Measurements from ENCODE around the gene UNC80. TPM values are rescaled to one million over a fixed set of nuclear protein-coding genes. Genes with fewer than 3 reads are reported as not detected.

UNC80 gene
- polyA plus RNA-seq, 1 donor (not counting 4 experiments of a cell fraction or from before 2014, with no cell fraction given): 0.13 TPM

DNA sequence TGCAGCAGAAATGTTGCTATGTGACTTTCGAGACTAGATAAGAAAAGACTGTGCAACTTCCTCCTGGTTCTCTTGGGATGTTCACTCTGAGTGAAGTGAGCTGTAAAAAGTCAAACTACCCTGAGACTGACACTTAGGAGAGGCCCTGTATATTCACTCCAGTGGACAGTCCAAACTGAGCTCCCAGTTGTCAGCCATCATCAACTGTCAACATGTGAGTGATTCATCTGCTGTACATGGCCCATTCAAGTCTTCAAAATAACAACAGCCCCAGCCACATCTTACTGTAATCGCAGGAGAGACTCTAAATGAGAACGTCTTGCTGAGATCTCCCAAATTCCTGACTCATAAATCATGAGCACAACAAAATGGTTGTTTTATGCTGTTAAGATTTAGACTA lies 8.5 kb upstream of the UNC80 start:
- no peak overlapping the region for H3K4me3 ChIP-seq (ENCODE audit: control insufficient read depth in 2 of 3, extremely low read depth in 1 of 3, insufficient read depth in 2 of 3, low read depth in 1 of 3, low read length in 3 of 3)
- no peaks in the 10 kb centered on the region for H4K20me1 ChIP-seq (ENCODE audit: control insufficient read depth, extremely low read depth, insufficient read depth, low read length)
- no peak for TF ChIP-seq EZH2 (IDR thresholded peaks at IDR 0.05; ENCODE audit: low read length)
- TF ChIP-seq, protein P1, sequence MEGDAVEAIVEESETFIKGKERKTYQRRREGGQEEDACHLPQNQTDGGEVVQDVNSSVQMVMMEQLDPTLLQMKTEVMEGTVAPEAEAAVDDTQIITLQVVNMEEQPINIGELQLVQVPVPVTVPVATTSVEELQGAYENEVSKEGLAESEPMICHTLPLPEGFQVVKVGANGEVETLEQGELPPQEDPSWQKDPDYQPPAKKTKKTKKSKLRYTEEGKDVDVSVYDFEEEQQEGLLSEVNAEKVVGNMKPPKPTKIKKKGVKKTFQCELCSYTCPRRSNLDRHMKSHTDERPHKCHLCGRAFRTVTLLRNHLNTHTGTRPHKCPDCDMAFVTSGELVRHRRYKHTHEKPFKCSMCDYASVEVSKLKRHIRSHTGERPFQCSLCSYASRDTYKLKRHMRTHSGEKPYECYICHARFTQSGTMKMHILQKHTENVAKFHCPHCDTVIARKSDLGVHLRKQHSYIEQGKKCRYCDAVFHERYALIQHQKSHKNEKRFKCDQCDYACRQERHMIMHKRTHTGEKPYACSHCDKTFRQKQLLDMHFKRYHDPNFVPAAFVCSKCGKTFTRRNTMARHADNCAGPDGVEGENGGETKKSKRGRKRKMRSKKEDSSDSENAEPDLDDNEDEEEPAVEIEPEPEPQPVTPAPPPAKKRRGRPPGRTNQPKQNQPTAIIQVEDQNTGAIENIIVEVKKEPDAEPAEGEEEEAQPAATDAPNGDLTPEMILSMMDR (optimal IDR thresholded peaks at IDR 0.05 in 1 of 3, IDR thresholded peaks at IDR 0.05 in 1 of 3, conservative IDR thresholded peaks at IDR 0.05 in 1 of 3; ENCODE audit: extremely low read depth in 1 of 3, insufficient read depth in 2 of 3, low read length in 3 of 3): no peak
- no peaks in the 10 kb centered on the region for H3K79me2 ChIP-seq (ENCODE audit: control insufficient read depth, insufficient read depth, low read length)
- no peaks in the 10 kb centered on the region for H3K9me3 ChIP-seq (ENCODE audit: control insufficient read depth, low read depth, low read length)
- no peak overlapping the region for H2AFZ ChIP-seq (ENCODE audit: control insufficient read depth, low read length)
- DNase-seq (ENCODE audit: low read depth, low spot score) (no peak), FAIRE-seq (no peak)
- H3K27me3 ChIP-seq (ENCODE audit: control insufficient read depth, extremely low read depth, insufficient read depth, low read length): no peaks in the 10 kb centered on the region
- no peak overlapping the region for H3K9ac ChIP-seq (ENCODE audit: control insufficient read depth, extremely low read depth, insufficient read depth, low read length)
- dilution Hi-C loops (cut with MboI; ENCODE audit: extremely low pct_ligation_motif_present, low sequenced_read_pairs): no loop called here
- no peaks in the 10 kb centered on the region for H3K36me3 ChIP-seq (ENCODE audit: control insufficient read depth in 2 of 2, extremely low read depth in 1 of 2, insufficient read depth in 2 of 2, low read length in 2 of 2)
- H3K9me1 ChIP-seq (ENCODE audit: control insufficient read depth, extremely low read depth, insufficient read depth, low read length): no peaks in the 10 kb centered on the region
- no peak overlapping the region for H3K27ac ChIP-seq (ENCODE audit: control insufficient read depth, insufficient read depth, low read length)
- H3K4me1 ChIP-seq (ENCODE audit: control insufficient read depth, extremely low read depth, insufficient read depth, low read length): no peaks in the 10 kb centered on the region
- no peak overlapping the region for H3K4me2 ChIP-seq (ENCODE audit: control insufficient read depth, extremely low read depth, insufficient read depth, low read depth, low read length)

DNA sequence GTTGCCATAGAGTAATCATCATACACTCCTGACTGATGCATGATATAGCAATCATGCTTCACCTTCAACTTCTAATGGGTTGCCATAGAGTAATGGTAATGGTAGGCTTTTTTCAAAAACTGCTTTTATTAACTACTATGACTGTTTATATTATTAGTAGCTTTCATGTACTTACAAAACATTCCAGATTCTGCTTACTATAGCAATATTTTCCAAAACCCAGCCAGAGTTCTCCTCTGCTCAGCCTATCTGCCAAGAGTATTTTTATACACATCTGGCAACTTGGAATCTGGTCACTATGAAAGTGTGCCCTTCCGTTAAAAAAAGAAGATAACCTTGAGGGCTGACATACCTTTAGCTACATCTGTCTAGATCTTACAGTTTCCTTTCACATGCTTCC lies 5.0 kb upstream of the UNC80 start:
- no peaks in the 10 kb centered on the region for H3K36me3 ChIP-seq (ENCODE audit: control insufficient read depth in 2 of 2, extremely low read depth in 1 of 2, insufficient read depth in 2 of 2, low read length in 2 of 2)
- H2AFZ ChIP-seq (ENCODE audit: control insufficient read depth, low read length): no peak overlapping the region
- no peak overlapping the region for H3K4me2 ChIP-seq (ENCODE audit: control insufficient read depth, extremely low read depth, insufficient read depth, low read depth, low read length)
- H3K27me3 ChIP-seq (ENCODE audit: control insufficient read depth, extremely low read depth, insufficient read depth, low read length): peaks cover 8% of the 10 kb centered on the region
- H3K4me1 ChIP-seq (ENCODE audit: control insufficient read depth, extremely low read depth, insufficient read depth, low read length): no peaks in the 10 kb centered on the region
- TF ChIP-seq, protein P1 (optimal IDR thresholded peaks at IDR 0.05 in 1 of 3, IDR thresholded peaks at IDR 0.05 in 1 of 3, conservative IDR thresholded peaks at IDR 0.05 in 1 of 3; ENCODE audit: extremely low read depth in 1 of 3, insufficient read depth in 2 of 3, low read length in 3 of 3): no peak
- no peak for TF ChIP-seq EZH2 (IDR thresholded peaks at IDR 0.05; ENCODE audit: low read length)
- DNase-seq (ENCODE audit: low read depth, low spot score) (no peak), FAIRE-seq (no peak)
- no peak overlapping the region for H3K4me3 ChIP-seq (ENCODE audit: control insufficient read depth in 2 of 3, extremely low read depth in 1 of 3, insufficient read depth in 2 of 3, low read depth in 1 of 3, low read length in 3 of 3)
- no peaks in the 10 kb centered on the region for H3K9me3 ChIP-seq (ENCODE audit: control insufficient read depth, low read depth, low read length)
- no peaks in the 10 kb centered on the region for H4K20me1 ChIP-seq (ENCODE audit: control insufficient read depth, extremely low read depth, insufficient read depth, low read length)
- no peaks in the 10 kb centered on the region for H3K9me1 ChIP-seq (ENCODE audit: control insufficient read depth, extremely low read depth, insufficient read depth, low read length)
- dilution Hi-C loops (cut with MboI; ENCODE audit: extremely low pct_ligation_motif_present, low sequenced_read_pairs): no loop called here
- H3K79me2 ChIP-seq (ENCODE audit: control insufficient read depth, insufficient read depth, low read length): no peaks in the 10 kb centered on the region
- no peak overlapping the region for H3K9ac ChIP-seq (ENCODE audit: control insufficient read depth, extremely low read depth, insufficient read depth, low read length)
- no peak overlapping the region for H3K27ac ChIP-seq (ENCODE audit: control insufficient read depth, insufficient read depth, low read length)

All from keratinocyte (primary cell).